ENCODE data around the gene KIF3C.

KIF3C gene

GRCh38 chr2:25972049-25972823 is 10.1 kb downstream of the KIF3C start:
- TF ChIP-seq POLR2A (IDR thresholded peaks at IDR 0.05; ENCODE audit: extremely low read depth, insufficient read length) (no peak), MYC (IDR thresholded peaks at IDR 0.05; ENCODE audit: low read depth, low read length) (no peak), CTCF (IDR thresholded peaks at IDR 0.05; ENCODE audit: low read depth, low read length) (no peak)
- TF ChIP-seq, protein P1, sequence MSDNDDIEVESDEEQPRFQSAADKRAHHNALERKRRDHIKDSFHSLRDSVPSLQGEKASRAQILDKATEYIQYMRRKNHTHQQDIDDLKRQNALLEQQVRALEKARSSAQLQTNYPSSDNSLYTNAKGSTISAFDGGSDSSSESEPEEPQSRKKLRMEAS (IDR thresholded peaks at IDR 0.05; ENCODE audit: low read depth, low read length): no peak
- no peak for DNase-seq (ENCODE audit: low read depth)
- H3K4me3 ChIP-seq (ENCODE audit: low read depth, low read length): no peak overlapping the region

GRCh38 chr2:25971596-25971995 is 10.7 kb downstream of the KIF3C start:
- no peak for DNase-seq (ENCODE audit: low read depth)
- no peak overlapping the region for H3K4me3 ChIP-seq (ENCODE audit: low read depth, low read length)
- TF ChIP-seq MYC (IDR thresholded peaks at IDR 0.05; ENCODE audit: low read depth, low read length) (no peak), CTCF (IDR thresholded peaks at IDR 0.05; ENCODE audit: low read depth, low read length) (no peak), POLR2A (IDR thresholded peaks at IDR 0.05; ENCODE audit: extremely low read depth, insufficient read length) (no peak)
- TF ChIP-seq, protein P1 (IDR thresholded peaks at IDR 0.05; ENCODE audit: low read depth, low read length): no peak

DNA sequence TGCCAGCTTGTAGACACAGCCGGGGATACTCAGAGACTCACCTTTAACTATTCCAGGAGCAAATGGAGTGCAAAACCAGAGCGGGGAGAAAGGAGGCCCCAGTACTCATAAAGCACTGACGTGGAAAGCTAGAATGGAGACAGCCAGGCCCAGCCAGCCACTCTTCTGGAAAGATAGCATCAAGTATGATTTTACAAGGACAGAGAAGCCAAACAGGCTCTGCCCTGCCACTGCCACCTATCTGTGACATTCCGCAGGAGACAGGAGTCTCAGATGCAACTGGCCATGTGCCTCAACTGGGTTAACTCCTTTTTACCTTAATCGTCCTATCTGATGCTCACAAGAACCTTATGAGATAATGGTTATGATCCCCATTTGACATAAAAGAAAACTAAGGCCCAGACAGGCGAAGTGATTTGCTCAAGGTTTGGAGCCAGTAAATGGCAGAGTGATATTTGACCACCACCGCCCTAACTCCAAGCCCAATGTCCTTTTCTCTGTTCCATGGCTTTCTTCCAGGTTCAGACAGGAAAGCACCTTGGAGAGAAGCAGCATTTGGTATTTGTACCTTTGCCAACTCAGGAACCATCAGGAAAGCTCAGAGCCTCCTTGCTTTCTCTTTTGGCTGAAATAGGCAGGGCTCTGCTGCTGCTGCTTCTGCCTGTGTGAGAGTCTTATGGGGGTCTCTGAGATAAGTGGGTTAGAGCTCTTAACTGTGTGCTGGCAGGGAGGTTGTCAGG is 15.6 kb downstream of the KIF3C start:
- DNase-seq (ENCODE audit: low read depth): no peak
- no peak for TF ChIP-seq POLR2A (IDR thresholded peaks at IDR 0.05; ENCODE audit: extremely low read depth, insufficient read length)
- TF ChIP-seq MYC (IDR thresholded peaks at IDR 0.05; ENCODE audit: low read depth, low read length): no peak
- TF ChIP-seq CTCF (IDR thresholded peaks at IDR 0.05; ENCODE audit: low read depth, low read length): no peak
- TF ChIP-seq, protein P1 (IDR thresholded peaks at IDR 0.05; ENCODE audit: low read depth, low read length): no peak
- H3K4me3 ChIP-seq (ENCODE audit: low read depth, low read length): no peak overlapping the region

DNA sequence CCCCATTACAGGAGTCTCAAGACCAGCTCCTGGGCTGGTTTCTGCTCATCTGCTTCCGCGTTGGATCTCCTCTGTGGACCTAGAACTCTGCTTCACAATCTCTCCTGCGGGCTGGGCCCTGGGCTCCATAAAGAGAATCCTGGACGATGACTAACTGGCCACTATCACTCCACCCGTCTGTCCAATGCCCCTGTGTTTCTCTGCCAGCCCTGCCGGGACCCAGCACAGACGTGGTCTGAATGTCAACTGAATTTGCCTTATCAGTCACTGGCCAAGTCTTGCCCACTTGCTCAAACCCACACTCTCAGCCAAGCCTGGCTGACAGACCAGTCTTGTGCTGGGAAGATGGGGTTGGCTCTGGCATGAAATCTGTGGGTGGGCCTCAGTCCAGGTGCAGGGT is 17.4 kb downstream of the KIF3C start:
- no peak overlapping the region for H3K4me3 ChIP-seq (ENCODE audit: low read depth, low read length)
- TF ChIP-seq, protein P1 (IDR thresholded peaks at IDR 0.05; ENCODE audit: low read depth, low read length): no peak
- TF ChIP-seq CTCF (IDR thresholded peaks at IDR 0.05; ENCODE audit: low read depth, low read length) (no peak), MYC (IDR thresholded peaks at IDR 0.05; ENCODE audit: low read depth, low read length) (no peak), POLR2A (IDR thresholded peaks at IDR 0.05; ENCODE audit: extremely low read depth, insufficient read length) (no peak)
- no peak for DNase-seq (ENCODE audit: low read depth)

DNA sequence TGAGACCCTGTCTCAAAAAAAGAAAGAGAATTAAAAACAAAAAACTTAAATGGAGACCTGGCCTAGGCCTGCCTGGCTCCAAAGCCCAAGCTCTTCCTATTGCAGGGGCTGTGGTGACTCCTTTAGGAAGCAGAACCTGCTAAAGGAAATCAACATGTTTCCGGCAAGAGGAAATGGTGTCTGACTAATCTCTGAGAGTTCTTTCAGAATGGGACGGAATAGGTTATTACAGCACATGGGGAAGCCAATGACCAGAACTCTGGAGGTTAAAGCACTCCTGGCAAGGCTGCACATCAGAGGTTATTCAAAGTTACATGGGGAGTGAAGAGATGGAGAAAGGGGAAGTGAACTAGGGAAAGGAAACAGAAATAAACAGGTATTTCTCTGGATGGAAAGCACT is 21.4 kb downstream of the KIF3C start:
- no peak for TF ChIP-seq POLR2A (IDR thresholded peaks at IDR 0.05; ENCODE audit: extremely low read depth, insufficient read length)
- TF ChIP-seq MYC (IDR thresholded peaks at IDR 0.05; ENCODE audit: low read depth, low read length): no peak; the same call in 1 of the 2 replicates
- TF ChIP-seq, protein P1 (IDR thresholded peaks at IDR 0.05; ENCODE audit: low read depth, low read length): no peak
- TF ChIP-seq CTCF (IDR thresholded peaks at IDR 0.05; ENCODE audit: low read depth, low read length): no peak
- DNase-seq (ENCODE audit: low read depth): peak; percentile 80
- H3K4me3 ChIP-seq (ENCODE audit: low read depth, low read length): no peak overlapping the region
